HFF-Myc (cell line): ENCODE results near the gene CSTB.

Experiments
- DNase-seq: peaks from one replicate; pipeline ENCODE4 v3.0.0-alpha.2; 2011; ENCODE audit warnings: low read depth; ENCODE audit errors: extremely low read depth
- H3K4me3 ChIP-seq: replicated peaks from 2 replicates; pipeline ENCODE4 v1.5.1; 2011; ENCODE audit warnings: low read depth, mild to moderate bottlenecking, control low read depth, low read length
- TF ChIP-seq, protein P1 (sequence below): IDR thresholded peaks from 2 replicates; pipeline ENCODE4 v1.5.1; 2012; ENCODE audit warnings: mild to moderate bottlenecking, low read depth, low read length, control low read depth; ENCODE audit errors: missing control alignments

The CSTB gene

DNA sequence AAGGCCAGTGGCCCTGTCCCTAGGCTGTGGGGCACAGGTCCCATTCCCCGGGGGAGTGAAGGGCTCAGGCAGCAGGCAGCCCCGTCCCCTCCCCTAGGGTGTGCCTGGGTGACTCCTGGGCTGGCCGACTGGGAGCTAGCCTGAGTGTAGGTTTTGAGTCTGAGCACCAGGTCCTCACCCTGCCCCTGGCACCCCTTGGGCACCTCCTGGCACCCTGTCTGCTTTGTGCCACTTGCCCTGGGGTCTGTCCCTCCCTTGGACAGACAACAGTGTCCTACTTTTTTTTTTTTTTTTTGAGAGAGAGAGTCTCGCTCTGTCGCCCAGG, 37.5 kb upstream of the CSTB start:
- H3K4me3 ChIP-seq: no peak overlapping the region
- TF ChIP-seq, protein P1, sequence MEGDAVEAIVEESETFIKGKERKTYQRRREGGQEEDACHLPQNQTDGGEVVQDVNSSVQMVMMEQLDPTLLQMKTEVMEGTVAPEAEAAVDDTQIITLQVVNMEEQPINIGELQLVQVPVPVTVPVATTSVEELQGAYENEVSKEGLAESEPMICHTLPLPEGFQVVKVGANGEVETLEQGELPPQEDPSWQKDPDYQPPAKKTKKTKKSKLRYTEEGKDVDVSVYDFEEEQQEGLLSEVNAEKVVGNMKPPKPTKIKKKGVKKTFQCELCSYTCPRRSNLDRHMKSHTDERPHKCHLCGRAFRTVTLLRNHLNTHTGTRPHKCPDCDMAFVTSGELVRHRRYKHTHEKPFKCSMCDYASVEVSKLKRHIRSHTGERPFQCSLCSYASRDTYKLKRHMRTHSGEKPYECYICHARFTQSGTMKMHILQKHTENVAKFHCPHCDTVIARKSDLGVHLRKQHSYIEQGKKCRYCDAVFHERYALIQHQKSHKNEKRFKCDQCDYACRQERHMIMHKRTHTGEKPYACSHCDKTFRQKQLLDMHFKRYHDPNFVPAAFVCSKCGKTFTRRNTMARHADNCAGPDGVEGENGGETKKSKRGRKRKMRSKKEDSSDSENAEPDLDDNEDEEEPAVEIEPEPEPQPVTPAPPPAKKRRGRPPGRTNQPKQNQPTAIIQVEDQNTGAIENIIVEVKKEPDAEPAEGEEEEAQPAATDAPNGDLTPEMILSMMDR: no peak
- no peak for DNase-seq

DNA sequence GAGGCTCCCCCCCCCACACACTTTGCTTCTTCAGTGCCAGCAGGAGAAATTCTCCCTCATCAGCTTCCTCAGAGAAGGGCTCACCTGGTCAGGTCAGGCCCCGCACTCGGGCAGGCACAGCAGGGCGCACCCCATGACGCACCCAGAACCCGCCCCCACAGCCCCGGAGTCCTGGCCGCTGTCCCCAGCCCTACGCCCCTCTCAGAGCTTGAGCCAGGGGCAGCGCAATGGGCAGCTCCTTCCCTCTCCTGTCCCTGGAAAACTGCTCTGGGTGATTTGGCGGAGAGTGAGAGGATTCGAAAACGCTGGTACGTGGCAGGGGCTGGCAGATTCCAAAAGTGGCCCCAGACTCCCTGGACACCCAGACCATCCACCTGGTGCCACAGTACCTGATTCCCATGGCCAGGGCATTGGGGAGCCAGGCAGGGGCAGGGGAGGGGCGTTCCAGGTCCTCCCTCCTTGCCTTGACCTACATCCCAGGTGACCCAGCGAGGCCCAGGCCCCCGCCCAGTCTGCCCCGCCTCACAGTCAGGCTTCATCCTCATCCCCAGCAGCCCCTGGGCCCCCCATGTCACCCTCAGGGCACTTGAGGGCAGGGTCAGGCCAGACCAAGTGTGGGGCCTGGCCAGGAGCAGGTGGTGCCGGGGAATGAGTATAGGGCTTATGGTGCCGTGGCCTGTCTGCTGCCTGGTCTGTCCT, 37.0 kb upstream of the CSTB start:
- H3K4me3 ChIP-seq: no peak overlapping the region
- DNase-seq: no peak
- TF ChIP-seq, protein P1: no peak

DNA sequence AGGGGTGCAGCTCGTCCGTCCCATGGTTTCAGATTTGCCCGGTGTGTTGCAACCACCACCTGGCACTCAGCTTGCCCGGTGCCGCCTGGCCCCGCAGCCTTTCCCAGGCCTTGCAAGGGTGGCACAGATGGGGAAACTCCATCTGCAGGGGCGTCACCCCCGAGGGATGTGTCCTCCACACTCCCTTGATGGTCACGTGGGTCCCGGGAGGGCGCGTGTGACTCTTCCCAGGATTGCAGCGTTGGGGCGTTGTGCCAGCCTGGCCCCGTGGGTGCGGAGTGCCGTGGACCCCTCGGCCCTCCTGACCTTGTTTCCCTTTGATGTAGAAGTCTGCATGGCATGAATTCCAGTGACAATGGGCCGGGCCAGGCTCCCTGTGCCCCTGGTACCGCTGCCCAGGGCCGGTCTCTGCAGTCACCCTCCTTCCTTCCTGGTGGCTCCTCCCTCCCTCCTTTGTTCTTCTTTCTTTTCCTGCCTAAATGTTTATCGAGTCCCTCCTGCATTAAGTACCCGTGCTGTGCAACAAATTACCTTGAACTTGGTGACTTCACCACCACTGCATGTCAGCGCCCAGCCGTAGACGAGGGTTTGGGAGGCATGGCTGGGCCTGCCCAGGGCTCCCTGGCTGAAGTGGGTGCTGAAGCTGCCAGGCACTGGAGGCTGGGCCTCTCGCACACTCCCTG, 36.2 kb upstream of the CSTB start:
- TF ChIP-seq, protein P1: no peak
- no peak overlapping the region for H3K4me3 ChIP-seq
- DNase-seq: no peak

DNA sequence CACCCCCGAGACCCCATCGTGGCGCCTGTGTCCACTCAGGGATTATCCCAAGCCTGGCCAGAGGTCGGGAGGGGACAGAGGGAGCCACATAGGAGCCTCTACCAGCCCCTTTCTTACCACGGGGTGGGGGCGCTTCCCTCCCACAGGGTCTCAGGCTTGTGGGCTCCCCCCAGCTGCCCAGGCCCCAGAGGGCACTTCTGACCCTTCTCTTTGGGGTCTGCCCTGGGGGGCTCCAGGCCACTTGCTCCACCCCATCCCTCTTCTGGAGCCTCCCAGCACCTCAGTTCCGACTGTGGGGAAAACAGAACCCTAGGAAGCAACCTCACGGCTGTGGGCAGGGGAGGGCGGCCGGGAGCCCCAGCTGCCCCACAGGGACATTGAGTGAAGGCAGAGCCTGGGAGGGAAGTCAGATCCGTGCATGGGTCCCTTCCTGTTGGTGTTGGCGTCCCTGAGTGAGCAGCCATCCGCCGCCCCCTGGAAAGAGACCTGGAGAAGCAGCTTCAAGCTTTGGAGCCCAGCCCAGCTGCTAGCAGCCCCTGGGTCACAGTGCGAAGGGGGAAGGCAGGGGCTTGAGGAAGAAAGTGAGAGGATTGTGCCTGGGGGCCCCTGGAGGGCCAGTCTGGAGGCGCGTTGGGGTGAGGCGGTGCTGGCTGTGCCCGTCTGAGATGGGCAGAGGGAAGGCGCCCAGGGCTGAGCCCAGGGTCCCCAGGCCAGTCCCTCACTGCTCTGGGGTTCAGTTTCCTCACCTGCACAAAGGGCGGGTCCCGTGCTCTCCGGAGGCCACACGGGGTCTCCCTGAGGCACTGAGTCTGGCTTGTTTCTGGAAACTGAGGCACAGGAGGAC, 35.4 kb upstream of the CSTB start:
- TF ChIP-seq, protein P1: no peak
- DNase-seq: no peak
- H3K4me3 ChIP-seq: no peak overlapping the region

DNA sequence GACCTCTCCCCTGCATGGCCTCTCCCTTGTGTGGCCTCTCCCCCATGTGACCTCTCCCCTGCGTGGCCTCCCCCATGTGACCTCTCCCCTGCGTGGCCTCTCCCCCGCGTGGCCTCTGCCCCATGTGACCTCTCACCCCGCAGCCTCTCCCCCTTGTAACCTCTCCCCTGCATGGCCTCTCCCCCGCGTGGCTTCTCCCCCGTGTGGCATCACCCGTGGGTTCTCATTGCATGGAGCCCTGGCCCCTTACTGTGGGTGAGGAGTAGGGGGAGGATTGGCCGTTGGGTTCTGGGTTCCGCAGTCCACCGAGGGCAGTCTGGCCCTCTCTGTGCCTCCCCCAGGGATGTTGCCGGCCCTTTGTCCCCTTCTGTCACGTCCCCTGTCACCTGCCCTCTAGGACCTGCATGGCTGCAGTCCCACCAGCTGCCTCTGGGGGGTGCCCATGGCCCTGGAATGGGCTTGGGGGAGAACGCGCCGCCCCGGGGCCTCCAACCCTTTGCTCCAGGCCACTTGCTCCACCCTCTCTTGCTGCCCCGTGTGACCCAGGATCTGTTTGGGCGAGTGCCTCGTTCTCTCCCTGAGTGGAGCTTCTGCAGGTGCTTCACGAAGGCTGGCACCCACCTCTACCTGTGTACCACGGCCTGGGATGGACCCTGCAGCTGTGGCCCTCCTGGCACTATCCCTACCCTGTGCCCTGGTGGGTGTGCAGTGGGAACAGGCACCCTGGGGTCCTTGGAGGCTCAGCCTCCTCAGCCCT, 34.6 kb upstream of the CSTB start:
- TF ChIP-seq, protein P1: peak; percentile 94

DNA sequence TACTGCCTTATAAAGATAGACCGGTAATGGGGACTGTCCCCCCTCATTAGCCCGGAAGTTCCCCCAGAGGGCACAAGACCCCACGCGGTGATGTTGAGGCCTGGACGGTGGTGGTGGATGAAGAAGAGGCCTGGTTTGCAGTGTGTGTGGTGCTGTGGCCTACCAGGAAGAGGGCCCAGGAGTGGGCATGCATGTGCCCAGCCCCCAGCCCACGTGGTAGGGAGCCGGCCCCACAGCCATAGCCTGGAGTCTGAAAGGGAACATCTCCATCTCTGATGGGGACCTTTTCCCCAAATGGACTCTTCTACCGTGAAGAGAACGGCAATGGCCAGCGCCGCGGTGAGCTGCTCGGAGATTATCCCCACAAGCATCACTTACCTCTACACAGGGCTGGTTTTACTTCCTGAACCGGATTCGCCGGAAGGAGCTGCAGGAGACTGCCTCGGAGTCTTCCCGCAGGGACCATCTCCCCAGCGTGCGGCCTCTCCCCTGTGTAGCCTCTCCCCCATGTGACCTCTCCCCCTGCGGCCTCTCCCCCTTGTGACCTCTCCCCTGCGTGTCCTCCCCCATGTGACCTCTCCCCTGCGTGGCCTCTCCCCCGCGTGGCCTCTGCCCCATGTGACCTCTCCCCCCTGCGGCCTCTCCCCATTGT, 33.9 kb upstream of the CSTB start:
- no peak for DNase-seq

More for the DNA sequence above, 34.6 kb upstream of the CSTB start:
- DNase-seq: peak; percentile 21
- no peak overlapping the region for H3K4me3 ChIP-seq

More for the DNA sequence above, 33.9 kb upstream of the CSTB start:
- TF ChIP-seq, protein P1: no peak
- no peak overlapping the region for H3K4me3 ChIP-seq
